HG03045 (cell line): Measurements from ENCODE around the gene NDUFS8.

Experiments
- ATAC-seq: cut with Tn5 transposase; IDR thresholded peaks from one replicate; pipeline ENCODE4 v1.9.1; 2021; ENCODE audit warnings: mild to moderate bottlenecking, moderate library complexity; ENCODE audit not compliant: unreplicated experiment

NDUFS8 gene

DNA sequence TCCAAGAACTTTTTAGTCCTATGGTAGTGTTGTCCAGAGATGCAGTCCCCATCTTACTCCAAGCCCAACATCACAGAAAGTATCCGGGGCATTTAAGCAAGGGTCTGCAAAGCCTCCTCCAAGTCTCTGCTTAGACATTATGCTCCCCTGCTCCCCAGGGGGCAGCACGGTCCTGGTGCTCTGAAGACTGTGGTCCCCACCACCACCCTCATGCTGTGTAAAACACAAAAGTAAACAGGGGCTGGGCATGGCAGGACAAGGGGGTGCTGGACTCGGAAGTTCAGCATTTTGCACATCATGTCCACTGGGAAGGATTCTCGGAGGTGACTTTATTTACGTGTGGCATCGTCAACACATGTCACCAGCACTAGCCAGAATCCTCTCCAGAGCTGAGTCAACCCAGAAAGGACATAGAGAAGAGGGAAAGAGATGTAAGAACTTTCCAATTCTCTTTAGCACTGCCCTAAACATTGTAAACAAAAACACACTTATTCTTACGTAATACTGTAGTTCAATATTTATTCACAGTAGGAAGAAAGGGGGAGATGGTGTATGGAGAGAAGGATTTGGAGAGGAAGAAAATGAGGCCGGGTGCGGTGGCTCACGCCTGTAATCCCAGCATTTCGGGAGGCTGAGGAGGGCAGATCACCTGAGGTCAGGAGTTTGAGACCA is 46.0 kb downstream of the NDUFS8 start:
- no peak for ATAC-seq

DNA sequence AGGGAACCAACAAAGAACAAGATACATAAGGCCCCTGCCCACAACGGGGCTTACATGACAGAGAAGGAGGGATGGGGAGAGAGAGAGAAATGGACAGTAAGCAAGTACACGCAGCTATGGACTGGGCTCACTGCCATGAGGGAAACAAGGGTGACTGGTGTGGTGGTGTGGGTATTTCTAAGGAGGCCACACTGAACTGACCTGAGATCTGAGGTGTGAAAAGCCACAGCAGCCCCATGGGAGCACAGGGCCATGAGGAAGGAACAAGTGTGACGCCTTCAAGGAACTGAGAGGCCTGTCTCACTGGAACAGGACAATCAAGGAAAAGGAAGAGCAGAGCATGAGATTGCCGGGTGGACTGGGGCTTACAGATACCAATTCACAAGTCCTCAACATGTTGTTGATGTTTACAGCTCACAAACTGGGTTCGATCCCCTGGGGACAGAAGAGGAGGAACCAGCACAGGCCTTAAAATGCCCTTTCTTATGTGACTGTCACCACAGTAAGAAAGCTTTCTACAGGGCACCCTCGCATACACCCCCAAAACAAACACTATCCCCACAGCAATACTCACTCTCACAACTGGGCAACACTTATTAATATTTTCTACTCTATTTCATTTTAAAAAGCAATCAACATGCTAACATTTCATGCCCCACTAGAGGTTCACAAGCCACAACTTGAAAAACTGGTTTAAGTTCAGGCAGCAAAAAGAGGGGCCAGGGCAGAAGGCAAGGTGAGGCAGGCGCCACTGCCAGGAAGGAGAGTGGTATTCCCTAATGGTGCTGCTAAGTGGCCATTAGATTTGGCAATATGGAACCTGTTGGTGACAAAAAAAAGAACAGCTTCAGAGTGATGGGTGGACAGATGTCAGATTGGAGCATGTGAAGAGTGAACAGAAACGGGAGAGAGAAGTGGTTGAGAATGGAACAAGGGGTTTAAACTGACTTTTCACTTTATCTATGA is 47.4 kb downstream of the NDUFS8 start:
- ATAC-seq = no peak

DNA sequence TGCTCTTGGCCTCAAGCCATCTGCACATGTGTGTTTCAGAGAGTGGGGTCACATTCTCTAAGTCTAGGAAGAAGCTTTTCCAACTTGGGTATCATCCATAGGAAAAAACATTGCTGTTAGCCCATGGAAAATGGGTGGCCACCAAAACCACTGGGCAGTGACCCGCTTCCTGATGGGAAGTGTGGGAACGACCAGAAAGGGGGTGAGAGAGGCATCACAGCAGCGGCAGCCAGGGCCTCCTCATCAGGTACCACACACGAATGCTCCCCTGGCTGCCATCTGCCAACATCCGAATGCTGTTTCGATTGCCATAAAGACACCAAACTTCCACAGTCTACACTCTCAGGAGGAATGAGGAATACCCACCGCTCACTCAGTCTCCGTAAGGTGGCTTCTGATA is 50.4 kb downstream of the NDUFS8 start:
- no peak for ATAC-seq

DNA sequence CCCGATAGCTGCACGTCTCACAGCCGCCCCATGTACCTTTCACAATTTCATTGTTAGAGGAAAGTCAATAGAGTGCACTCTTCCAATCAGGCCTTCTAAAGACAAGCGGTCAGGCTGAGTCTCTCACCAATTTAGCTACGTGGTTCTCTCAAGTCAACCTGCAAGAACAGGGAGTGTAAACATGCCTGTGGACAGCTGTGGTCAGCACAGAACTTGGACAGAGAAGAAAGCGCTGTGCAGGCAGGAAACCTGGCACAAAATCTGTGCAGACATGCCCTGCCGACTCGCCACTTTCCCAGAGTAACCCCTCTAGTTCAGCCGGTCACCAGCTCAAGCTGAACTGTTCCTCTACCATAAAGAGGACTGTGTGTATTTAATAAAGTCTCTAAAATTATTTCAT is 51.2 kb downstream of the NDUFS8 start:
- no peak for ATAC-seq

DNA sequence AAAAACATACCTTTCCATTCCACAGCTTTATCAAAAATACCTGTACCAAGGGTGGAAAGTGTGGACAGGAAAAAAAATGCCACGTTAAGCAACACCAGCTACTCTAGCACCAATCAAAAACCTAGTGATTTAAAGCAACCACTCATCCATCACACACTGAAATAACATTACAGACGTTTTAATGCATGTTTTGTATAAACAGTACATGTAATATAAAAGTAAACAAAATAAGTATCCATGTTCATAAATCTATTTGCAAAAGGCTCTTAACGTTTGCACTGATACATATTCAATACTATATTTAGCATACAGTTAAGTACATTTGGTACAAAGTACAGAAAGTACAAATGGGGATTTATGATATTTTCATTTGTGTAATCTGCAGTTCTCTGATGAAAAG is 52.0 kb downstream of the NDUFS8 start:
- no peak for ATAC-seq

DNA sequence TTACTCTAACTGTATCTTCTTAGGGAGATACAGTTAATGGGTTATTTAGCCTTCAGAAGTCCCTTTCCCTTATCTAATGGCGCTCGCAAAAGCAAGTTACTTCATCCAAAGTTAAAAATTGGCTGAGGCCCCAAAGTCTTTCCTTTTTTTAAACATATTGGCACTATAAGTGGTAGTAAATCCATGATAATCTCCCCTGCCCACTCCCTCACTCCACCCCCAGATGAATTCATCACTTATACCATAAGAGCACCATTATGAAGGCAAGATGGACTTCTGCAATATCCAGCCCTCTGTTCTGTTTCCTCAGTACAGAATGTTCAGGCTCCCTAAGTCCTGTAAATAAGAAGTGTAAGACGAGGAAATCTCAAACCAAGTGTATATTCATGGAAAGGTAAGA is 53.0 kb downstream of the NDUFS8 start:
- no peak for ATAC-seq
